ENCODE results near the gene NAA11. TPM values are rescaled to one million over a fixed set of nuclear protein-coding genes. Genes with fewer than 3 reads are reported as not detected.

Gene NAA11
- polyA plus RNA-seq, 12 donors: 0.18 to 1.1 (median 0.54) TPM; not detected in 2

Other genes with a start within 250 kb of the NAA11 start
- gene GK2, start 82.2 kb upstream of the NAA11 start, polyA plus RNA-seq (ENCODE audit: insufficient read length in 12 of 12): under 1 TPM in 1 of 12 donors, not detected in 11; 0.14 TPM